Neural cell (in vitro differentiated cells): ENCODE data around the gene TULP3. TPM values are rescaled to one million over a fixed set of nuclear protein-coding genes. Genes with fewer than 3 reads are reported as not detected.

Experiments used
- H2AFZ ChIP-seq: fragments of 200-600, 300-800 bp; sonication (generic), shearing (Covaris generic); 2 replicates; pipeline ENCODE4 v1.6.0; 2014; ENCODE audit warnings: low read depth, mild to moderate bottlenecking, antibody characterized with exemption, low read length, moderate library complexity
- H3F3A ChIP-seq: fragments of 200-600 bp; shearing (Covaris generic); 2 replicates; pipeline ENCODE4 v1.6.1; 2016; ENCODE audit warnings: mild to moderate bottlenecking, moderate library complexity, mixed read lengths, antibody characterized with exemption, low read length; ENCODE audit not compliant: insufficient read depth, poor library complexity, severe bottlenecking
- H3K27ac ChIP-seq: fragments of 200-600, 300-800 bp; sonication (generic), shearing (Covaris generic); 2 replicates; pipeline ENCODE4 v1.5.1; 2014; ENCODE audit warnings: mild to moderate bottlenecking, low read length, moderate library complexity
- H3K27me3 ChIP-seq: fragments of 300-800, 200-600 bp; sonication (generic), shearing (Covaris generic); 2 replicates; pipeline ENCODE4 v1.6.0; 2014; ENCODE audit warnings: mild to moderate bottlenecking, low read depth, low read length, moderate library complexity; ENCODE audit not compliant: insufficient read depth
- H3K36me3 ChIP-seq: fragments of 300-800, 200-600 bp; sonication (generic), shearing (Covaris generic); 2 replicates; pipeline ENCODE4 v1.5.1; 2014; ENCODE audit warnings: mild to moderate bottlenecking, antibody characterized with exemption, low read length, moderate library complexity; ENCODE audit not compliant: insufficient read depth
- H3K4me2 ChIP-seq: fragments of 300-800, 200-600 bp; sonication (generic), shearing (Covaris generic); 2 replicates; pipeline ENCODE4 v1.6.0; 2014; ENCODE audit warnings: mild to moderate bottlenecking, low read length
- H3K4me3 ChIP-seq: fragments of 300-800, 200-600 bp; sonication (generic), shearing (Covaris generic); 2 replicates; pipeline ENCODE4 v1.5.1; 2014; ENCODE audit warnings: mild to moderate bottlenecking, low read length, moderate library complexity
- H3K79me2 ChIP-seq: fragments of 200-600 bp; shearing (Covaris generic); replicated peaks from 2 replicates; pipeline ENCODE4 v1.6.0; 2014; ENCODE audit warnings: mild to moderate bottlenecking, low read length, moderate library complexity; ENCODE audit not compliant: insufficient read depth
- H3K9ac ChIP-seq: fragments of 300-800, 200-600 bp; sonication (generic), shearing (Covaris generic); 2 replicates; pipeline ENCODE4 v1.6.1; 2016; ENCODE audit warnings: mild to moderate bottlenecking, low read length, mixed read lengths
- H3K9me2 ChIP-seq: fragments of 200-600 bp; shearing (Covaris generic); 2 replicates; pipeline ENCODE4 v1.6.1; 2016; ENCODE audit warnings: mild to moderate bottlenecking, low read length, mixed read lengths; ENCODE audit not compliant: insufficient read depth
- H3K9me3 ChIP-seq: fragments of 200-600, 300-800 bp; sonication (generic), shearing (Covaris generic); 2 replicates; pipeline ENCODE4 v1.6.1; 2016; ENCODE audit warnings: mild to moderate bottlenecking, mixed run types, low read length, moderate library complexity, mixed read lengths
- H4K20me1 ChIP-seq: fragments of 200-600 bp; shearing (Covaris generic); 2 replicates; pipeline ENCODE4 v1.6.1; 2016; ENCODE audit warnings: mild to moderate bottlenecking, mixed run types; ENCODE audit not compliant: insufficient read depth
- EP300 ChIP-seq: fragments of 450-650 bp; conservative IDR thresholded peaks from 2 replicates; pipeline ENCODE4 v1.6.1; 2014; ENCODE audit warnings: antibody characterized with exemption, mild to moderate bottlenecking, moderate library complexity; ENCODE audit not compliant: poor library complexity, severe bottlenecking
- EZH2 ChIP-seq: fragments of 200-600, 300-800 bp; shearing (Covaris generic), sonication (generic); IDR thresholded peaks from 2 replicates; pipeline ENCODE4 v1.6.1; 2014; ENCODE audit warnings: antibody characterized with exemption, low read length, borderline replicate concordance, mild to moderate bottlenecking; ENCODE audit not compliant: insufficient read depth, poor library complexity, severe bottlenecking
- MXI1 ChIP-seq: fragments of 450-650 bp; conservative IDR thresholded peaks from 2 replicates; pipeline ENCODE4 v1.6.1; 2014; ENCODE audit warnings: antibody characterized with exemption, mild to moderate bottlenecking; ENCODE audit not compliant: poor library complexity, severe bottlenecking
- POLR2AphosphoS5 ChIP-seq: IDR thresholded peaks from 2 replicates; pipeline ENCODE4 v1.6.1; 2012
- RAD21 ChIP-seq: fragments of 450-650 bp; conservative IDR thresholded peaks from 2 replicates; pipeline ENCODE4 v1.6.1; 2014; ENCODE audit warnings: antibody characterized with exemption, mild to moderate bottlenecking, moderate library complexity
- SMC3 ChIP-seq: fragments of 450-650 bp; conservative IDR thresholded peaks from 2 replicates; pipeline ENCODE4 v1.6.1; 2014; ENCODE audit warnings: antibody characterized with exemption, mild to moderate bottlenecking, moderate library complexity; ENCODE audit not compliant: poor library complexity
- TAF1 ChIP-seq: IDR thresholded peaks from 2 replicates; pipeline ENCODE4 v1.6.1; 2012; ENCODE audit warnings: low read depth
- polyA plus RNA-seq: library from polyadenylated mRNA; depleted of rRNA; stranded (reverse); fragments of >200 nt; gene quantifications from 2 replicates; pipeline ENCODE4 v1.2.3, GENCODE V29; 2014
- TF ChIP-seq, protein P1 (sequence below): fragments of 450-650 bp; IDR thresholded peaks from 2 replicates; pipeline ENCODE4 v1.5.1; 2014; ENCODE audit warnings: antibody characterized with exemption, mild to moderate bottlenecking, moderate library complexity; ENCODE audit not compliant: poor library complexity, severe bottlenecking
- TF ChIP-seq, protein P2 (sequence below): IDR thresholded peaks from 2 replicates; pipeline ENCODE4 v1.6.1; 2012; ENCODE audit warnings: borderline replicate concordance

The TULP3 gene
- polyA plus RNA-seq, 1 donor from 2014 or later: 9.3 TPM

DNA sequence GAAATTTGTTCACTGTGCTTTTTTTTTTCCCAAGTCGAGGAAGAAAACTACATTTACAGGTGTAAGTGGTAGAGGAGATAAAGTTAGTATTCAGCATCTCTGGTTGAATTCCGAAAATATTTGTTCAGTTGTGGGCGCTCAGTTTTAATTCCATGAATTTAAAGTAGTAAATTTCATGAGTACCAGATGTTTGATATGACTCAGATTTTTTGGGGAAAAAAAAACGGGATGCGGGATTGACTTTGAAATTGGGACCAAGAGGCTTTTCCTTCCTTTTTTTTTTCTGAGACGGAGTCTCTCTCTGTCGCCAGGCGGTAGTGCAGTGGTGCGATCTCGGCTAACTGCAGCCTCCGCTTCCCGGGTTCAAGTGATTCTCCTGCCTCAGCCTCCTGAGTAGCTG, 1.6 kb downstream of the TULP3 start:
- peaks cover 14% of the 10 kb centered on the region for H3K79me2 ChIP-seq
- no peaks in the 10 kb centered on the region for H4K20me1 ChIP-seq
- H2AFZ ChIP-seq: no peak overlapping the region
- TF ChIP-seq, protein P1, sequence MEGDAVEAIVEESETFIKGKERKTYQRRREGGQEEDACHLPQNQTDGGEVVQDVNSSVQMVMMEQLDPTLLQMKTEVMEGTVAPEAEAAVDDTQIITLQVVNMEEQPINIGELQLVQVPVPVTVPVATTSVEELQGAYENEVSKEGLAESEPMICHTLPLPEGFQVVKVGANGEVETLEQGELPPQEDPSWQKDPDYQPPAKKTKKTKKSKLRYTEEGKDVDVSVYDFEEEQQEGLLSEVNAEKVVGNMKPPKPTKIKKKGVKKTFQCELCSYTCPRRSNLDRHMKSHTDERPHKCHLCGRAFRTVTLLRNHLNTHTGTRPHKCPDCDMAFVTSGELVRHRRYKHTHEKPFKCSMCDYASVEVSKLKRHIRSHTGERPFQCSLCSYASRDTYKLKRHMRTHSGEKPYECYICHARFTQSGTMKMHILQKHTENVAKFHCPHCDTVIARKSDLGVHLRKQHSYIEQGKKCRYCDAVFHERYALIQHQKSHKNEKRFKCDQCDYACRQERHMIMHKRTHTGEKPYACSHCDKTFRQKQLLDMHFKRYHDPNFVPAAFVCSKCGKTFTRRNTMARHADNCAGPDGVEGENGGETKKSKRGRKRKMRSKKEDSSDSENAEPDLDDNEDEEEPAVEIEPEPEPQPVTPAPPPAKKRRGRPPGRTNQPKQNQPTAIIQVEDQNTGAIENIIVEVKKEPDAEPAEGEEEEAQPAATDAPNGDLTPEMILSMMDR: no peak
- no peak for TF ChIP-seq EZH2
- no peaks in the 10 kb centered on the region for H3K36me3 ChIP-seq
- H3K4me3 ChIP-seq: no peak overlapping the region
- no peak overlapping the region for H3K9ac ChIP-seq
- no peaks in the 10 kb centered on the region for H3K9me3 ChIP-seq
- H3K27me3 ChIP-seq: no peaks in the 10 kb centered on the region
- peaks cover 4% of the 10 kb centered on the region for H3F3A ChIP-seq
- H3K4me2 ChIP-seq: no peak overlapping the region
- H3K27ac ChIP-seq: no peak overlapping the region
- no peaks in the 10 kb centered on the region for H3K9me2 ChIP-seq

DNA sequence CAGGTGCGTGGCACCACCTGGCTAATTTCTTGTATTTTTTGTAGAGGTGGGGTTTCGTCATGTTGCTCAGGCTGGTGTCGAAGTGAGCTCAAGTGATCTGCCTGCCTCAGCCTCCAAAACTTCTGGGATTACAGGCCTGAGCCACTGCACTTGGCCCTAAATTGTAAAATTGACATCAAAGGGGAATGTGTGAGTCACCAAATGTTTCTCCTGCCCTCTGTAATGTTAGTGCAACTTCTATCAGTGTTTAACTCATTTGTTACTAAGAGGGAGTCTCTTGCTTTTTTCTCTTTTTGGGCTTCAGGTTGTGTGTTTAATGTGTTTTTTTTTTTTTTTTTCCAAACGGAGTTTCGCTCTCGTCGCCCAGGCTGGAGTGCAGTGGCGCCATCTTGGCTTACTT, 2.3 kb downstream of the TULP3 start:
- Histone ChIP-seq H3K9me2 (no peaks in the 10 kb centered on the region), H3K9me3 (no peaks in the 10 kb centered on the region), H3F3A (peaks cover 4% of the 10 kb centered on the region), H3K4me2 (no peak overlapping the region), H3K4me3 (no peak overlapping the region), H3K36me3 (no peaks in the 10 kb centered on the region), H3K79me2 (peaks cover 14% of the 10 kb centered on the region), H2AFZ (no peak overlapping the region), H3K27ac (no peak overlapping the region), H4K20me1 (no peaks in the 10 kb centered on the region), H3K27me3 (no peaks in the 10 kb centered on the region), H3K9ac (no peak overlapping the region)
- TF ChIP-seq TAF1: no peak
- TF ChIP-seq EZH2: no peak
- no peak for TF ChIP-seq EP300

DNA sequence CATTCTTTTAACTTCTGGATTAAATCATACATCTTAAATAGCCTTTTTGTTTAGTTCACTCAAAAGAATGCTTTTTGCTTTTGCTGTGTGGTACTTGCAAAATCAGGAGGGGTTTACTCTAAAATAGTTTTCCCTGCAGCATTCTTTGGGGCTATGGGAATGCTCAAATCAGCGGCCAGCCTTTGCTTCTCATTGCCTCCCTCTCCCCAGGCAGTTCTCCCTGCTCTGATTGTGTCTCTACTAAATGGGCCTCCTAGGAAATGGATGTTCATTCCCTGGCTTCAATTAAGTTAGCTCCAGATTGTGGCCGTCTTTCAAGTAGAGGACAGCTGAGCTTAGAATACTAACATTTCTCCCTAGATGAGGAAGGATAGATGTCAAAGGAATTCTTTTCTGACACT, 4.4 kb downstream of the TULP3 start:
- H2AFZ ChIP-seq: no peak overlapping the region
- H4K20me1 ChIP-seq: no peaks in the 10 kb centered on the region
- H3K36me3 ChIP-seq: no peaks in the 10 kb centered on the region
- H3K9ac ChIP-seq: no peak overlapping the region
- no peaks in the 10 kb centered on the region for H3K27me3 ChIP-seq
- H3F3A ChIP-seq: peaks cover 4% of the 10 kb centered on the region
- no peak overlapping the region for H3K4me3 ChIP-seq
- no peaks in the 10 kb centered on the region for H3K9me2 ChIP-seq
- H3K27ac ChIP-seq: no peak overlapping the region
- TF ChIP-seq MXI1 (no peak), POLR2AphosphoS5 (no peak), TAF1 (no peak), SMC3 (no peak), RAD21 (no peak), EZH2 (no peak), EP300 (no peak)
- TF ChIP-seq, protein P1: no peak
- TF ChIP-seq, protein P2, sequence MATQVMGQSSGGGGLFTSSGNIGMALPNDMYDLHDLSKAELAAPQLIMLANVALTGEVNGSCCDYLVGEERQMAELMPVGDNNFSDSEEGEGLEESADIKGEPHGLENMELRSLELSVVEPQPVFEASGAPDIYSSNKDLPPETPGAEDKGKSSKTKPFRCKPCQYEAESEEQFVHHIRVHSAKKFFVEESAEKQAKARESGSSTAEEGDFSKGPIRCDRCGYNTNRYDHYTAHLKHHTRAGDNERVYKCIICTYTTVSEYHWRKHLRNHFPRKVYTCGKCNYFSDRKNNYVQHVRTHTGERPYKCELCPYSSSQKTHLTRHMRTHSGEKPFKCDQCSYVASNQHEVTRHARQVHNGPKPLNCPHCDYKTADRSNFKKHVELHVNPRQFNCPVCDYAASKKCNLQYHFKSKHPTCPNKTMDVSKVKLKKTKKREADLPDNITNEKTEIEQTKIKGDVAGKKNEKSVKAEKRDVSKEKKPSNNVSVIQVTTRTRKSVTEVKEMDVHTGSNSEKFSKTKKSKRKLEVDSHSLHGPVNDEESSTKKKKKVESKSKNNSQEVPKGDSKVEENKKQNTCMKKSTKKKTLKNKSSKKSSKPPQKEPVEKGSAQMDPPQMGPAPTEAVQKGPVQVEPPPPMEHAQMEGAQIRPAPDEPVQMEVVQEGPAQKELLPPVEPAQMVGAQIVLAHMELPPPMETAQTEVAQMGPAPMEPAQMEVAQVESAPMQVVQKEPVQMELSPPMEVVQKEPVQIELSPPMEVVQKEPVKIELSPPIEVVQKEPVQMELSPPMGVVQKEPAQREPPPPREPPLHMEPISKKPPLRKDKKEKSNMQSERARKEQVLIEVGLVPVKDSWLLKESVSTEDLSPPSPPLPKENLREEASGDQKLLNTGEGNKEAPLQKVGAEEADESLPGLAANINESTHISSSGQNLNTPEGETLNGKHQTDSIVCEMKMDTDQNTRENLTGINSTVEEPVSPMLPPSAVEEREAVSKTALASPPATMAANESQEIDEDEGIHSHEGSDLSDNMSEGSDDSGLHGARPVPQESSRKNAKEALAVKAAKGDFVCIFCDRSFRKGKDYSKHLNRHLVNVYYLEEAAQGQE: no peak
- peaks cover 14% of the 10 kb centered on the region for H3K79me2 ChIP-seq
- no peak overlapping the region for H3K4me2 ChIP-seq
- H3K9me3 ChIP-seq: no peaks in the 10 kb centered on the region
